ENCODE results near the gene GSG1L2. TPM values are rescaled to one million over a fixed set of nuclear protein-coding genes. Genes with fewer than 3 reads are reported as not detected.

GSG1L2 gene
- total and polyA plus RNA-seq, 2 donors (not counting 1 experiment from before 2014, with no cell fraction given), result not detected

GRCh38 chr17:9829343-9829742 lies 7.5 kb upstream of the GSG1L2 start:
- intact Hi-C loops (cut with micrococcal nuclease), result no loop called here
- CTCF ChIA-PET, result no interaction called here
- POLR2A ChIA-PET, result no interaction called here

More at GRCh38 chr17:9829343-9829742, 7.5 kb upstream of the GSG1L2 start:
- H3K4me3 ChIP-seq (ENCODE audit: control extremely low read depth in 1 of 5, extremely low read depth in 1 of 5, insufficient read depth in 1 of 5, low read depth in 2 of 5, low read length in 4 of 5), result no peak overlapping the region
- H3K4me2 ChIP-seq (replicated peaks; ENCODE audit: low read depth, low read length, poor library complexity, severe bottlenecking), result no peak overlapping the region
- H3K9ac ChIP-seq (ENCODE audit: low read length), result no peak overlapping the region
- H3K9me3 Mint-ChIP-seq (ENCODE audit: insufficient read depth), result no peaks in the 10 kb centered on the region
- no peaks in the 10 kb centered on the region for H4K20me1 ChIP-seq (ENCODE audit: control insufficient read depth, insufficient read depth, low read length, poor library complexity, severe bottlenecking)
- H3K4me1 Mint-ChIP-seq, result no peaks in the 10 kb centered on the region
- H3K4me1 ChIP-seq (ENCODE audit: control insufficient read depth in 2 of 2, insufficient read depth in 2 of 2, low read length in 2 of 2), result no peaks in the 10 kb centered on the region
- no CpG with 5 or more reads among the region's 2 CpGs for WGBS (ENCODE audit: insufficient coverage)
- no peak overlapping the region for H3K4me3 Mint-ChIP-seq
- peaks cover 0 to 1% (median 0%) of the 10 kb centered on the region in 4 experiments for H3K27me3 ChIP-seq (replicated peaks in 1 of 4; ENCODE audit: control extremely low read depth in 1 of 4, control insufficient read depth in 3 of 4, insufficient read depth in 4 of 4, low read length in 3 of 4)
- H2AFZ ChIP-seq (ENCODE audit: insufficient read depth, low read depth, low read length, poor library complexity, severe bottlenecking), result no peak overlapping the region
- no peak overlapping the region for H3K27ac ChIP-seq (ENCODE audit: low read length in 2 of 2)
- TF ChIP-seq CTCF (IDR thresholded peaks at IDR 0.05) (no peak), EZH2 (IDR thresholded peaks at IDR 0.05; ENCODE audit: borderline replicate concordance, insufficient read depth, low read depth, low read length, poor library complexity, severe bottlenecking) (no peak)
- no peak overlapping the region for H3K27ac Mint-ChIP-seq
- H3K79me2 ChIP-seq (ENCODE audit: control insufficient read depth, insufficient read depth, low read length), result no peaks in the 10 kb centered on the region
- no peaks in the 10 kb centered on the region for H3K36me3 ChIP-seq (replicated peaks in 1 of 2; ENCODE audit: control extremely low read depth in 1 of 2, control insufficient read depth in 1 of 2, extremely low read depth in 1 of 2, insufficient read depth in 2 of 2, low read length in 1 of 2)
- H3K9me3 ChIP-seq (ENCODE audit: control extremely low read depth in 1 of 3, control insufficient read depth in 2 of 3, insufficient read depth in 1 of 3, low read length in 2 of 3), result peaks cover 0 to 3% (median 0%) of the 10 kb centered on the region in 3 donors
- ATAC-seq (ENCODE audit: low read depth), result no peak
- no peak for DNase-seq
- peaks cover 8% of the 10 kb centered on the region for H3K27me3 Mint-ChIP-seq
